AG10803 (cell line): ENCODE results near the gene ATP12A.

ENCODE experiments used
- DNase-seq: peaks from one replicate; pipeline ENCODE4 v3.0.0; 2010; ENCODE audit warnings: low read depth
- H3K4me3 ChIP-seq: 2 replicates; pipeline ENCODE4 v1.5.1; 2011; ENCODE audit warnings: mild to moderate bottlenecking, low read length, control low read depth
- CTCF ChIP-seq: conservative IDR thresholded peaks from 2 replicates; pipeline ENCODE4 v1.5.1; 2011; ENCODE audit warnings: mild to moderate bottlenecking, low read length, control low read depth, inconsistent platforms

Gene ATP12A

DNA sequence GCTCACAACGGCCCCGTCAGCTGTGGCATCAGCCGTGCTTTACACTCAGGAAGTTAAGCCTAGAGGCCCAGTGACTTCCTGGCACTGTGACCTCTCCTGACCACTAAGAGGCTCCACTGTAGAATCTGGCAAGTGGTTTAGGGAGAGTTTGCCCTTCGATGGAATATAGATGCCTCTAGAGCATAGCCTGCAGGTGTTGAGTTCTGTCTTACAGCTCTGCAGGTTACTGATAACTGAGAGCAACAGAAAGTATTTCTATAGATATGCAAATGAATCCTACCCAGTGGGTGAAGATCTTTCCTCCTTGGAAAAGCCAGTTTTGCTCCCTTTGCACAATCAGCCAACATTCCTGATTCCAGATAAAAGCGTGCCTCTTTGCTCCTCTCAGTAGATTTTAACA lies 35.8 kb downstream of the ATP12A start:
- H3K4me3 ChIP-seq: no peak overlapping the region
- no peak for TF ChIP-seq CTCF
- no peak for DNase-seq

DNA sequence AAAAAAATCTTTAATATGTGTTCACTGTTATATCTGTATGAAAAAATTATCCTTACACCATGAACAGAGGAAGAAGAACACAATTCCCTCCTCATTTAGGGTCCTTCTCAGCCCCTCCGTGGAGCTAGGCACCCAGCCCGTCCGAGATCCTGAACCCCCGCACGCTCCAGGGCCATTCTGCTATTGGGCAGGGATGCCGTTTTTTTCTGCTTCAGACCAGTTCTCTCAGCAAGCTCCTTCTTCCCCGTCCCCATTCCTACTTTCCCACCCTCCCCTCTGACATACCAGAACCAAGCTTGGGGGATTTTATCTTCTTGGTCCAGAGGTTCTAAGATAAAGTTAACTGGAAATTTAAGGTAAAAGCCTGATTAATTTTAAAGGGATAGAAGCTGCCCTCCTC lies 36.2 kb downstream of the ATP12A start:
- DNase-seq: no peak
- H3K4me3 ChIP-seq: no peak overlapping the region
- TF ChIP-seq CTCF: no peak

DNA sequence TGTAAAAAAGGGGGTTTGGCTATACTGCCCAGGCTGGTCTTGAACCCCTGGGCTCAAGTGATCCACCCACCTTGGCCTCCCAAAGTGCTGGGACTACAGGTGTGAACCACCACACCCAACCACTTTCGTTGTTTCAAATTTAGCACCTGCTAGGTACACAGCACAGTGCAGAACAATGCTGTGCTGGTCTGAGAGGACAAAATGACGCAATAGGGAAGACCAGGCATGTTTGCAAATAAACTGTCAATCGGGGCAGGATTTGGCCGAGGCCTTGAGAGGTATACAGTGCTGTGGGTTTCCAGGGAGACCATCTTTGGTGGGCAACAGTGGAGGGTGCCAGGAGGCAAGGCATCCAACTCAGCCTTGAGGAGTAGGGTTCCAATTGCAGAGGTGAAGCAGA lies 37.0 kb downstream of the ATP12A start:
- no peak for TF ChIP-seq CTCF
- H3K4me3 ChIP-seq: no peak overlapping the region
- DNase-seq: no peak

DNA sequence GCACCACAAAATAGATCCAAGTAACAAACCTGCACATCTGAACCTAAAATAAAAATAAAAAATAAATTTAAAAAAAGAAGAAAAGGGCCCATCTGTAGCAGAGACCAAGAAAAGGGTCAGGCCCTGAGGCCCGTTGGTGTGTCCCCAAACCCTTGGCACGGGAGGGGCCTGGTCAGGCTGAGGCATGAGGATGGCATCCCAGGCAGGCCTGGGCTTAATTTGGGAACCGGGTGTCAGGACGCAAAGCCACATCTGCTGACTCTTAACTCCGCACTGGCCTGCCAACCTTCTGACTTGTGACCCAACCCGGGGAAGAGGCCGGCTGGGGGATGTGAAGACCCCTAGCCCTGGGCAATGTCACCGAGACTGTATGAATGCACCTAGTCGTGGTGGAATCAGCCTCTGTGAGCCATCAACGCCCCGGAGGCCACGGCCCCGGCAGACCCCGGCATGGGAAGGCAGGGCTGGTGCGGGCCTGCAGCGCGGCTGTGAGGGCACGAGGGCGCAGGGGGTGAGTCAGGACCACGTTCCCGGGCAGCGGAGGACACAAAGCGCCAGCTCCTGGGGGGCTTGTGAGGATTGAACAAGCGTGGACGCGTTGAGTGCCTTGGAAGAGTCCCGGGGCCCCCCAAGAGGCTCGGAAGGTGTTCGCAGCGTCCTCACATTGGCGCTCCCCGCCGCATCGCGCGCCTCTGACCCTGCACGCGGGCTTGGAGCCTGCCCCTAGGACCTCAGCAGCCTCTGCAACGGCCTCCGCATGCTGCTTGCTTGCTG lies 38.2 kb downstream of the ATP12A start:
- no peak for DNase-seq
- TF ChIP-seq CTCF: no peak
- no peak overlapping the region for H3K4me3 ChIP-seq

GRCh38 chr13:24719139-24719538 lies 38.9 kb downstream of the ATP12A start:
- TF ChIP-seq CTCF: no peak
- no peak for DNase-seq
- no peak overlapping the region for H3K4me3 ChIP-seq

DNA sequence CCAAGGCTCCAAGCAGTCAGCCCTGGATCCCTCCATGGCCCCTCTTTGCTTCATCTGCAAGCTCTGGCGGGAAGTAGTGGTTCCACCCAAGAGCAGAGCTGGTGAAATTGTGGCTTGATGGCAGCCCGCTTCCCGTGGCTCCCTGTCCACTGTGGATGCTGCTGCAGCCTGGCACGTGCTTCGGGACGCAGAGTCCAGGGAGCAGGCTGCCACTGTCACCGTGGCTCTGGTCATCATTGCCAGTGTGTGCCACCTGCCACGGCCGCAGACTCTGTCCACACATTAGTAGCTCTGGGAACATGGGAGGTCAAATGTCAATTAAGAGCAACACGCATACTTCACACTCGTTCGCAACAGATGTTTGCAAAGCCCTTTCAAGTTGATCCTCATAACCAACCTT lies 43.0 kb downstream of the ATP12A start:
- TF ChIP-seq CTCF: no peak
- no peak overlapping the region for H3K4me3 ChIP-seq
- DNase-seq: no peak

- TF ChIP-seq CTCF: no peak
- DNase-seq: no peak
- H3K4me3 ChIP-seq: no peak overlapping the region
These were observed 44.5 kb downstream of the ATP12A start for GRCh38 chr13:24724714-24725113.
